H1 (cell line): Measurements from ENCODE around the gene ALOX5. TPM values are rescaled to one million over a fixed set of nuclear protein-coding genes. Genes with fewer than 3 reads are reported as not detected.

Experiments
- CTCF ChIA-PET: fragments of 300-600 bp; sonication (Branson Sonifier 250); formaldehyde crosslinking; loops from one replicate; lab custom pipeline; 2021; ENCODE audit not compliant: partially characterized antibody; lab: Charles Lee
- POLR2A ChIA-PET: fragments of 300-600 bp; sonication (Branson Sonifier 250); formaldehyde crosslinking; loops from one replicate; lab custom pipeline; 2021; ENCODE audit warnings: inconsistent platforms; ENCODE audit not compliant: partially characterized antibody; lab: Charles Lee
- DNase-seq, 2 experiments: peaks; one replicate each; pipeline versions ENCODE4 v3.0.0 to v3.0.0-alpha.2; 2010 to 2022; ENCODE audit warnings: low spot score in 2 of 2, low read depth in 1 of 2, mixed read lengths in 1 of 2
- FAIRE-seq: peaks from 2 replicates; lab custom pipeline; 2011; peaks lifted over from hg19 to GRCh38; lab: Jason Lieb, UNC
- H2AFZ ChIP-seq: 2 replicates; pipeline ENCODE4 v1.8.1; 2012; ENCODE audit warnings: low read length, inconsistent platforms
- H2AK5ac ChIP-seq: 2 replicates; pipeline ENCODE4 v1.6.1; 2013; ENCODE audit warnings: low read depth, low read length
- H2BK120ac ChIP-seq: replicated peaks from 2 replicates; pipeline ENCODE3; 2013; ENCODE audit warnings: low read depth, low read length, inconsistent platforms
- H2BK12ac ChIP-seq: 2 replicates; pipeline ENCODE4 v1.6.1; 2013; ENCODE audit warnings: low read depth, low read length
- H2BK15ac ChIP-seq: 2 replicates; pipeline ENCODE4 v1.6.1; 2013; ENCODE audit warnings: low read length
- H2BK20ac ChIP-seq: 2 replicates; pipeline ENCODE4 v1.6.1; 2013; ENCODE audit warnings: low read length
- H2BK5ac ChIP-seq: 2 replicates; pipeline ENCODE4 v1.6.1; 2013; ENCODE audit warnings: low read depth, low read length
- H3K14ac ChIP-seq: 2 replicates; pipeline ENCODE4 v1.6.1; 2013; ENCODE audit warnings: inconsistent platforms; ENCODE audit not compliant: insufficient read length
- H3K18ac ChIP-seq: 2 replicates; pipeline ENCODE4 v1.6.1; 2013; ENCODE audit warnings: low read length; ENCODE audit errors: extremely low read depth
- H3K23ac ChIP-seq: 2 replicates; pipeline ENCODE4 v1.6.1; 2013; ENCODE audit warnings: inconsistent platforms; ENCODE audit not compliant: insufficient read length
- H3K23me2 ChIP-seq: 2 replicates; pipeline ENCODE4 v1.6.1; 2013; ENCODE audit warnings: low read depth, low read length
- H3K27ac ChIP-seq: 2 replicates; pipeline ENCODE4 v1.6.1; 2011; ENCODE audit warnings: low read depth, low read length, inconsistent platforms
- H3K27me3 ChIP-seq, 4 experiments: replicated peaks in 1 of 4; 1 replicate in 1 of 4; 2 replicates in 3 of 4; pipeline versions ENCODE4 v1.6.1 to v1.8.1; 2011 to 2013; ENCODE audit warnings: low read length in 3 of 4, mild to moderate bottlenecking in 3 of 4, inconsistent platforms in 2 of 4, mixed read lengths in 2 of 4, moderate library complexity in 1 of 4; ENCODE audit not compliant: control insufficient read depth in 3 of 4, insufficient read depth in 3 of 4; ENCODE audit errors: extremely low read depth in 1 of 4
- H3K36me3 ChIP-seq, 4 experiments: 2 replicates each; pipeline versions ENCODE4 v1.6.1 to v1.8.1; 2011 to 2013; ENCODE audit warnings: mild to moderate bottlenecking in 4 of 4, low read length in 3 of 4, moderate library complexity in 2 of 4, control low read depth in 1 of 4, inconsistent platforms in 1 of 4; ENCODE audit not compliant: insufficient read depth in 4 of 4, control insufficient read depth in 2 of 4
- H3K4ac ChIP-seq: replicated peaks from 2 replicates; pipeline ENCODE3; 2013; ENCODE audit warnings: low read length, low read depth, mixed read lengths, inconsistent platforms; ENCODE audit not compliant: insufficient read length
- H3K4me1 ChIP-seq, 4 experiments: replicated peaks in 1 of 4; 1 replicate in 1 of 4; 2 replicates in 3 of 4; pipeline versions ENCODE4 v1.6.1 to v1.8.1; 2011 to 2013; ENCODE audit warnings: low read length in 3 of 4, inconsistent platforms in 2 of 4, mixed read lengths in 1 of 4; ENCODE audit not compliant: insufficient read depth in 4 of 4, control insufficient read depth in 3 of 4
- H3K4me2 ChIP-seq, 2 experiments: 2 replicates each; pipeline versions ENCODE4 v1.6.1 to v1.8.1; 2011 to 2013; ENCODE audit warnings: low read depth in 2 of 2, low read length in 2 of 2, control low read depth in 1 of 2, inconsistent platforms in 1 of 2, mild to moderate bottlenecking in 1 of 2; ENCODE audit not compliant: insufficient read depth in 1 of 2
- H3K4me3 ChIP-seq, 4 experiments: fragments of 200-600, 300-600 bp in 1 of 4; sonication (generic), shearing (Covaris generic), sonication (Bioruptor Twin) in 1 of 4; 2 replicates each; pipeline versions ENCODE4 v1.5.1 to v1.8.1; 2011 to 2016; ENCODE audit warnings: low read length in 4 of 4, low read depth in 3 of 4, control low read depth in 2 of 4, inconsistent platforms in 2 of 4, mild to moderate bottlenecking in 2 of 4, mixed read lengths in 1 of 4, moderate library complexity in 1 of 4; ENCODE audit not compliant: insufficient read depth in 2 of 4; ENCODE audit errors: extremely low read depth in 1 of 4
- H3K56ac ChIP-seq: replicated peaks from 2 replicates; pipeline ENCODE3; 2013; ENCODE audit warnings: low read depth, mild to moderate bottlenecking, mixed read lengths, low read length, inconsistent platforms; ENCODE audit not compliant: insufficient read length
- H3K79me1 ChIP-seq: 2 replicates; pipeline ENCODE4 v1.6.1; 2013; ENCODE audit warnings: low read depth, low read length, control low read depth
- H3K79me2 ChIP-seq, 2 experiments: 2 replicates each; pipeline versions ENCODE4 v1.6.1 to v1.8.1; 2012 to 2013; ENCODE audit warnings: low read length in 2 of 2, mild to moderate bottlenecking in 2 of 2, inconsistent platforms in 1 of 2; ENCODE audit not compliant: insufficient read depth in 2 of 2, control insufficient read depth in 1 of 2
- H3K9ac ChIP-seq, 4 experiments: replicated peaks in 1 of 4; 1 replicate in 1 of 4; 2 replicates in 3 of 4; pipeline versions ENCODE4 v1.6.1 to v1.8.1; 2011 to 2013; ENCODE audit warnings: low read depth in 3 of 4, low read length in 3 of 4, control low read depth in 2 of 4, mild to moderate bottlenecking in 2 of 4, moderate library complexity in 2 of 4, inconsistent platforms in 1 of 4; ENCODE audit errors: extremely low read depth in 1 of 4
- H3K9me3 ChIP-seq, 2 experiments: 2 replicates each; pipeline versions ENCODE4 v1.6.1 to v1.8.1; 2012 to 2013; ENCODE audit warnings: mild to moderate bottlenecking in 2 of 2, moderate library complexity in 2 of 2, control low read depth in 1 of 2, inconsistent platforms in 1 of 2, low read depth in 1 of 2, low read length in 1 of 2, mixed read lengths in 1 of 2; ENCODE audit not compliant: insufficient read depth in 2 of 2
- H4K20me1 ChIP-seq, 2 experiments: replicated peaks in 1 of 2; 2 replicates each; pipeline versions ENCODE3 to v1.8.1; 2011 to 2013; ENCODE audit warnings: inconsistent platforms in 2 of 2, low read length in 2 of 2, mild to moderate bottlenecking in 1 of 2; ENCODE audit not compliant: insufficient read depth in 2 of 2, control insufficient read depth in 1 of 2
- H4K5ac ChIP-seq: 2 replicates; pipeline ENCODE4 v1.6.1; 2013; ENCODE audit warnings: low read length, low read depth, mixed read lengths, inconsistent platforms; ENCODE audit not compliant: insufficient read length
- H4K8ac ChIP-seq: 2 replicates; pipeline ENCODE4 v1.8.0; 2013; ENCODE audit warnings: mild to moderate bottlenecking, moderate library complexity, low read length, inconsistent platforms; ENCODE audit not compliant: insufficient read depth; ENCODE audit errors: extremely low read depth
- H4K91ac ChIP-seq: replicated peaks from 2 replicates; pipeline ENCODE3; 2013; ENCODE audit warnings: low read length, mixed read lengths, inconsistent platforms; ENCODE audit not compliant: insufficient read length
- BACH1 ChIP-seq: IDR thresholded peaks from 2 replicates; pipeline ENCODE4 v1.6.1; 2012; ENCODE audit warnings: low read length, improper control_type of control experiment
- KDM1A ChIP-seq: fragments of 200-600, 300-600 bp; sonication (generic); IDR thresholded peaks from 2 replicates; pipeline ENCODE4 v1.7.1; 2016; ENCODE audit warnings: mild to moderate bottlenecking, low read length, borderline replicate concordance
- NANOG ChIP-seq: IDR thresholded peaks from 2 replicates; pipeline ENCODE4 v1.6.1; 2011; ENCODE audit warnings: low read length, low read depth, mild to moderate bottlenecking, inconsistent platforms; ENCODE audit not compliant: insufficient read depth, poor library complexity, severe bottlenecking
- RXRA ChIP-seq: IDR thresholded peaks from 2 replicates; pipeline ENCODE4 v1.6.1; 2011; ENCODE audit warnings: low read depth, mild to moderate bottlenecking, low read length, moderate library complexity; ENCODE audit not compliant: insufficient read depth
- SIX5 ChIP-seq: IDR thresholded peaks from 2 replicates; pipeline ENCODE4 v1.6.1; 2011; ENCODE audit warnings: mild to moderate bottlenecking, low read depth, low read length
- SP2 ChIP-seq: IDR thresholded peaks from 2 replicates; pipeline ENCODE4 v1.6.1; 2012; ENCODE audit warnings: mild to moderate bottlenecking, low read length, inconsistent platforms
- SP4 ChIP-seq: IDR thresholded peaks from 2 replicates; pipeline ENCODE4 v1.6.1; 2012; ENCODE audit warnings: low read length, inconsistent platforms
- SUZ12 ChIP-seq: fragments of 200-600 bp; sonication (generic); IDR thresholded peaks from 2 replicates; pipeline ENCODE4 v1.6.1; 2012; ENCODE audit warnings: mild to moderate bottlenecking, inconsistent platforms, low read length, moderate library complexity, mixed read lengths
- TAF7 ChIP-seq: optimal IDR thresholded peaks from 2 replicates; pipeline ENCODE3; 2011; ENCODE audit warnings: low read depth, mild to moderate bottlenecking, inconsistent platforms, low read length, moderate library complexity, borderline replicate concordance
- TEAD4 ChIP-seq: IDR thresholded peaks from 2 replicates; pipeline ENCODE4 v1.6.1; 2012; ENCODE audit warnings: low read depth, low read length, inconsistent platforms, mixed read lengths
- WGBS, 2 experiments: shearing (Covaris generic) in 1 of 2; methylation state at CpG; one replicate each; pipeline versions ENCODE4 v1.1.6 to v1.1.7; 2013 to 2015; ENCODE audit warnings: low lambda C conversion rate in 2 of 2, mixed read lengths in 2 of 2, inconsistent platforms in 1 of 2, low coverage in 1 of 2, missing lambda C conversion rate in 1 of 2; ENCODE audit not compliant: insufficient replicate concordance in 2 of 2, insufficient coverage in 1 of 2, insufficient read length in 1 of 2; ENCODE audit errors: extremely low coverage in 1 of 2, missing lambda C conversion rate in 1 of 2; 5-methylcytosine and 5-hydroxymethylcytosine counted together
- polyA plus RNA-seq, 7 experiments: library from polyadenylated mRNA; depleted of rRNA in 3 of 7; stranded (reverse) in 5 of 7; unstranded in 2 of 7; fragments of >200 nt in 5 of 7; fragments of 200-250 nt in 2 of 7; gene quantifications; 1 replicate in 5 of 7; 2 replicates in 1 of 7; 4 replicates in 1 of 7; pipeline versions ENCODE4 v1.2.1 to v1.2.3, GENCODE V29; 2011 to 2013; ENCODE audit warnings: missing spikeins in 2 of 7, mixed read lengths in 2 of 7
- total RNA-seq: library from RNA; stranded (reverse); fragmentation: NEBNext Ultra II Directional; extraction: Animal tissue kit (Norgen Biotek cat#: 25700); gene quantifications from 2 replicates; pipeline ENCODE4 v1.2.1, GENCODE V29; 2021
- TF ChIP-seq, protein P1 (sequence below): IDR thresholded peaks from 2 replicates; pipeline ENCODE4 v1.6.1; 2011; ENCODE audit warnings: low read depth, mild to moderate bottlenecking, low read length; ENCODE audit not compliant: insufficient read depth
- TF ChIP-seq, protein P2 (sequence below): IDR thresholded peaks from 2 replicates; pipeline ENCODE4 v1.6.1; 2012; ENCODE audit warnings: inconsistent platforms

The ALOX5 gene
- total and polyA plus RNA-seq, 2 of the 8 experiments (the other 6 are each of a cell fraction or from before 2014, with no cell fraction given): 1.6 to 3.8 TPM

DNA sequence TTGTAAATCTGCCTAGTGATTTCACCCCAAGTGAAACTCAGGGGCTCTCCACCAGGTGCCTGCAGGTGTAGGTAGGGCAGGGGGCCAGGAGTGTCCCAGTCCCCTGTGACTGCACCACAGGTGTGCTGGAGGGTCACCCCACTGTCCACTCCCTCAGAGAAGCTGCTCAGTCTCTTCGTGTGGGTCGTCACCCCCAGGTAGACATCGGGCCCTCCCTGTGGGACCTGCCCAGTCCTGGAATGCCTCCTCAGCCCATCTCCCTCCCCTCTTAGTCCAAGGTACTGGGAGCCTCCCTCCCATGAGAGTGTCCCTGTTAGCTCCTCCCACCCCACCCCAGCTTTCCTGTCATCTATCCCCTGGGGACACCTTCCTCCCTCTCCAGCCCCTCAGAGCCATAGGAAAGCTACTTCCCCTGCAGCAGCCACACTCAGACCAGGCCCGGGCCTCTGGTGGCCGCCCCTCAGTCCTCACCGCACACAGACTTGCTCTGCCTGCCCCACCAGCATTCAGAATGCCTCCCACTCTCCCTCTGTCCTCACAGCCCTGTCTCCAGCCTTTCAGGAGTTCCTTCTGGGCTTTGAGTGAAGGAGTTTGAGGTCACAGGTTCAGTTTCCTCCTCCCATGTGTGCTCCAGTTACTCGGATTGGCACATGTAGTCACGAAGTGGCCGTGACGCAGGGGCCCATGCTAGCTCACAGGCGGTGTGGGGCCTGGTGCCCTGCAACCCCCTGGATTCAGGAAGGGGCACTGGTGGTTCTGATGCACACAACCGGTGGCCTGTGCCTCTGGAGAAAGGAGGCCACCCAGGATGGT, 5.1 kb downstream of the ALOX5 start:
- DNase-seq (no peak), FAIRE-seq (no peak)
- H2AFZ ChIP-seq: no peak overlapping the region
- WGBS, 2 experiments: 93% methylated on average over 12 of the region's 12 CpGs; no CpG with 5 or more reads in 1 of the 2 experiments
- H2BK12ac ChIP-seq: 0 out of 2 replicates have a peak overlapping the region, but pooled peaks have one; percentile 39
- H2BK20ac ChIP-seq: no peak overlapping the region
- H2AK5ac ChIP-seq: no peak overlapping the region
- no peaks in the 10 kb centered on the region for H4K20me1 ChIP-seq
- H3K4ac ChIP-seq: no peak overlapping the region
- H3K4me1 ChIP-seq: peaks cover 0 to 7% (median 5%) of the 10 kb centered on the region in 4 experiments; a peak in 5 of 7 replicates
- H3K27me3 ChIP-seq: peaks cover 3 to 16% (median 15%) of the 10 kb centered on the region in 4 experiments
- no peak overlapping the region for H3K4me2 ChIP-seq
- H3K9ac ChIP-seq: no peak overlapping the region
- H3K36me3 ChIP-seq: no peaks in the 10 kb centered on the region
- H3K79me1 ChIP-seq: no peaks in the 10 kb centered on the region
- no peak overlapping the region for H3K23ac ChIP-seq
- H3K9me3 ChIP-seq: no peaks in the 10 kb centered on the region
- no peak overlapping the region for H3K4me3 ChIP-seq
- no peak overlapping the region for H3K56ac ChIP-seq
- no peak overlapping the region for H2BK15ac ChIP-seq
- ChIA-PET POLR2A (no interaction called here), CTCF (interaction anchor here (0.6 to 2.3 kb wide), 3 partner anchors 127 to 144 kb away, joined by 3 to 5 read pairs (median 4); no protein-coding TSS in a partner anchor)
- no peak overlapping the region; the same call in 1 of the 2 replicates for H4K8ac ChIP-seq
- no peak overlapping the region for H2BK5ac ChIP-seq
- no peak overlapping the region for H3K27ac ChIP-seq
- no peaks in the 10 kb centered on the region for H3K79me2 ChIP-seq
- peaks cover 7% of the 10 kb centered on the region; the same call in 1 of the 2 replicates for H3K23me2 ChIP-seq
- no peak overlapping the region for H2BK120ac ChIP-seq
- H3K14ac ChIP-seq: no peak overlapping the region
- H4K5ac ChIP-seq: no peak overlapping the region
- H3K18ac ChIP-seq: no peak overlapping the region
- no peak overlapping the region for H4K91ac ChIP-seq
- TF ChIP-seq, protein P1, sequence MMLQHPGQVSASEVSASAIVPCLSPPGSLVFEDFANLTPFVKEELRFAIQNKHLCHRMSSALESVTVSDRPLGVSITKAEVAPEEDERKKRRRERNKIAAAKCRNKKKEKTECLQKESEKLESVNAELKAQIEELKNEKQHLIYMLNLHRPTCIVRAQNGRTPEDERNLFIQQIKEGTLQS: no peak
- TF ChIP-seq RXRA (no peak), SIX5 (no peak), BACH1 (no peak), SP2 (no peak), SP4 (no peak), NANOG (no peak), SUZ12 (no peak), TEAD4 (no peak), KDM1A (no peak), TAF7 (no peak)
- TF ChIP-seq, protein P2, sequence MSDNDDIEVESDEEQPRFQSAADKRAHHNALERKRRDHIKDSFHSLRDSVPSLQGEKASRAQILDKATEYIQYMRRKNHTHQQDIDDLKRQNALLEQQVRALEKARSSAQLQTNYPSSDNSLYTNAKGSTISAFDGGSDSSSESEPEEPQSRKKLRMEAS: no peak
